ENCODE measurements around the gene AS3MT. TPM values are rescaled to one million over a fixed set of nuclear protein-coding genes. Genes with fewer than 3 reads are reported as not detected.
A peak's percentile ranks its signal among the peaks of the same experiment; 100 is the strongest.

Gene AS3MT
- total and polyA plus RNA-seq, 2 of the 8 experiments (the other 6 are each of a cell fraction or from before 2014, with no cell fraction given): 5.8 to 10.3 TPM

DNA sequence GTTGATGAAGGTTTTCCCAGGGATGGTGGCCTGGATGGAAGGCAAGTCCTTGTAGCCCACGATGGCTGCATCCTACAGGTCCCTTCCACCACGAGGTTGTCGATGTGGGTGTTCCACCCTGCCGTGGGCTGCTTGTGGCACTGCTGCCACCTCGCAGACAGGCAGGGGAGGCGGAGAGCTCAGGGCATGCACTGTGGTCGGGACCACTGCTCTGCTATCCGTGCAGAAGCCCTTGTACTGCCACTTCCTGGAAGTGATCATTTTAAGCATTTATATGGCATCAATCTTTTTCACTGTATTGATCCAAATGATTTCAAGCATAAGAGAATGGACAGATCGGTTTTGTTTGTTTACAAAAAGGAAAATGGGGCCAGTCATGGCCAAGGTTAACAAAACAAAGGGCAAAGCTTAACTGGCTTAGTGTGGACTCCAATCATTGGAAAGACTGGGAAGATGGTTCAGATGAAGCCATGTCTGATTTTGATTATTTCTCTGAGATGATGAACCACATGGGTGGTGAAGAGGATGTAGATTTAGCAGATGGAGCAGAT lies 23.8 kb upstream of the AS3MT start:
- POLR2A ChIA-PET (ENCODE audit: partially characterized antibody): interaction anchor here (0.5 kb wide), 1 partner anchor 76 kb away, joined by 4 read pairs; no protein-coding TSS in a partner anchor
- DNase-seq (ENCODE audit: low read depth in 1 of 2, low spot score in 2 of 2) (no peak), FAIRE-seq (no peak)
- peaks cover 0 to 2% (median 0%) of the 10 kb centered on the region in 4 experiments; a peak in 1 of 7 replicates for H3K4me1 ChIP-seq (replicated peaks in 1 of 4; ENCODE audit: control insufficient read depth in 3 of 4, insufficient read depth in 4 of 4, low read length in 3 of 4)
- no peak overlapping the region for H4K91ac ChIP-seq (replicated peaks; ENCODE audit: insufficient read length, low read length)
- no peaks in the 10 kb centered on the region for H3K36me3 ChIP-seq (ENCODE audit: control insufficient read depth in 2 of 4, insufficient read depth in 4 of 4, low read length in 3 of 4)
- no peaks in the 10 kb centered on the region for H4K20me1 ChIP-seq (replicated peaks in 1 of 2; ENCODE audit: control insufficient read depth in 1 of 2, insufficient read depth in 2 of 2, low read length in 2 of 2)
- no peak overlapping the region for H3K14ac ChIP-seq (ENCODE audit: insufficient read length)
- H2BK5ac ChIP-seq (ENCODE audit: low read depth, low read length): no peak overlapping the region
- no peaks in the 10 kb centered on the region for H3K79me2 ChIP-seq (ENCODE audit: control insufficient read depth in 1 of 2, insufficient read depth in 2 of 2, low read length in 2 of 2)
- H3K23me2 ChIP-seq (ENCODE audit: low read depth, low read length): no peaks in the 10 kb centered on the region
- WGBS, 2 experiments (ENCODE audit: extremely low coverage in 1 of 2, insufficient coverage in 1 of 2, insufficient read length in 1 of 2, insufficient replicate concordance in 2 of 2, low coverage in 1 of 2, low lambda C conversion rate in 2 of 2, missing lambda C conversion rate in 1 of 2): 88% methylated on average over 9 of the region's 9 CpGs; no CpG with 5 or more reads in 1 of the 2 experiments
- H4K5ac ChIP-seq (ENCODE audit: insufficient read length, low read depth, low read length): no peak overlapping the region
- H2BK15ac ChIP-seq (ENCODE audit: low read length): no peak overlapping the region
- no peaks in the 10 kb centered on the region for H3K27me3 ChIP-seq (replicated peaks in 1 of 4; ENCODE audit: control insufficient read depth in 3 of 4, extremely low read depth in 1 of 4, insufficient read depth in 3 of 4, low read length in 3 of 4)
- CTCF ChIA-PET (ENCODE audit: partially characterized antibody): interaction anchor here (0.9 to 5.6 kb wide), 3 partner anchors 10 to 56 kb away, joined by 3 to 42 read pairs (median 3); partner anchors contain the start of gene CYP17A1
- H2AK5ac ChIP-seq (ENCODE audit: low read depth, low read length): no peak overlapping the region
- H2BK12ac ChIP-seq (ENCODE audit: low read depth, low read length): no peak overlapping the region
- H2BK120ac ChIP-seq (replicated peaks; ENCODE audit: low read depth, low read length): no peak overlapping the region
- no peak overlapping the region for H2AFZ ChIP-seq (ENCODE audit: low read length)
- H2BK20ac ChIP-seq (ENCODE audit: low read length): no peak overlapping the region
- no peak overlapping the region for H3K9ac ChIP-seq (replicated peaks in 1 of 4; ENCODE audit: extremely low read depth in 1 of 4, low read depth in 3 of 4, low read length in 3 of 4)
- H3K4me3 ChIP-seq (ENCODE audit: extremely low read depth in 1 of 4, insufficient read depth in 2 of 4, low read depth in 3 of 4, low read length in 4 of 4): no peak overlapping the region
- H3K4me2 ChIP-seq (ENCODE audit: insufficient read depth in 1 of 2, low read depth in 2 of 2, low read length in 2 of 2): no peak overlapping the region
- peaks cover 0 to 5% of the 10 kb centered on the region in 2 experiments; a peak in 1 of 4 replicates for H3K9me3 ChIP-seq (ENCODE audit: insufficient read depth in 2 of 2, low read depth in 1 of 2, low read length in 1 of 2)
- no peak overlapping the region for H4K8ac ChIP-seq (ENCODE audit: extremely low read depth, insufficient read depth, low read length)
- H3K56ac ChIP-seq (replicated peaks; ENCODE audit: insufficient read length, low read depth, low read length): no peak overlapping the region
- H3K23ac ChIP-seq (ENCODE audit: insufficient read length): no peak overlapping the region
- no peak overlapping the region for H3K18ac ChIP-seq (ENCODE audit: extremely low read depth, low read length)
- no peak overlapping the region for H3K27ac ChIP-seq (ENCODE audit: low read depth, low read length)
- H3K4ac ChIP-seq (replicated peaks; ENCODE audit: insufficient read length, low read depth, low read length): peak overlapping the region; percentile 78
- no peaks in the 10 kb centered on the region for H3K79me1 ChIP-seq (ENCODE audit: low read depth, low read length)
- no peak for TF ChIP-seq EZH2 (IDR thresholded peaks at IDR 0.05; ENCODE audit: low read depth, low read length, severe bottlenecking)
- no peak for TF ChIP-seq KDM5A (IDR thresholded peaks at IDR 0.05; ENCODE audit: low read length)
- no peak for TF ChIP-seq SP4 (IDR thresholded peaks at IDR 0.05; ENCODE audit: low read length)
- TF ChIP-seq TCF12 (IDR thresholded peaks at IDR 0.05; ENCODE audit: low read depth, low read length): no peak
- TF ChIP-seq GABPA (IDR thresholded peaks at IDR 0.05; ENCODE audit: borderline replicate concordance, insufficient read depth, low read length): no peak

Measured in H1 (cell line).